Prostate gland (tissue), 2 donors: Measurements from ENCODE around the gene DOCK10. TPM values are rescaled to one million over a fixed set of nuclear protein-coding genes. Genes with fewer than 3 reads are reported as not detected.

ENCODE experiments used
- DNase-seq: peaks from one replicate; pipeline ENCODE4 v3.0.0-alpha.2; 2019; ENCODE audit warnings: low spot score
- H3K27ac ChIP-seq, 2 donors: fragments of 200-600 bp; sonication (generic); 2 replicates each; pipeline ENCODE4 v1.5.1; 2017 to 2019
- H3K27me3 ChIP-seq: fragments of 200-600 bp; sonication (generic); replicated peaks from 2 replicates; pipeline ENCODE4 v1.5.1; 2019; ENCODE audit not compliant: insufficient read depth
- H3K36me3 ChIP-seq, 2 donors: fragments of 200-600 bp; sonication (generic); 1 replicate in 1 of 2; 2 replicates in 1 of 2; pipeline versions ENCODE4 v1.5.1 to v1.8.1; 2017 to 2019
- H3K4me1 ChIP-seq: fragments of 200-600 bp; sonication (generic); replicated peaks from 2 replicates; pipeline ENCODE4 v1.5.1; 2019
- H3K4me3 ChIP-seq, 2 donors: fragments of 200-600 bp; sonication (generic); 2 replicates each; pipeline ENCODE4 v1.5.1; 2017 to 2019
- H3K9me3 ChIP-seq: fragments of 200-600 bp; sonication (generic); 2 replicates; pipeline ENCODE4 v1.5.1; 2017
- POLR2A ChIP-seq: fragments of 450-650 bp; IDR thresholded peaks from one replicate; pipeline ENCODE4 v1.6.1; 2016; ENCODE audit warnings: antibody characterized with exemption, mild to moderate bottlenecking
- POLR2AphosphoS5 ChIP-seq: sonication (generic); formaldehyde crosslinking; IDR thresholded peaks from one replicate; pipeline ENCODE4 v1.6.1; 2017; ENCODE audit warnings: antibody characterized with exemption
- WGBS: methylation state at CpG from one replicate; pipeline ENCODE4 v1.1.5; 2018; 5-methylcytosine and 5-hydroxymethylcytosine counted together
- intact Hi-C: fragments of 100-400 bp; cut with DNase I; formaldehyde crosslinking; loops from one replicate; pipeline ENCODE4 v1.14.2; 2022
- total RNA-seq, 2 donors: library from RNA; depleted of rRNA; stranded (reverse); fragments of >200 nt; gene quantifications; one replicate each; pipeline ENCODE4 v1.1.0, GENCODE V29; 2016
- TF ChIP-seq, protein P1 (sequence below), 4 experiments: fragments of 200-600 bp in 2 of 4; fragments of 450-650 bp in 2 of 4; sonication (generic) in 2 of 4; IDR thresholded peaks; 1 replicate in 3 of 4; 2 replicates in 1 of 4; pipeline ENCODE4 v1.5.1; 2016 to 2019; ENCODE audit warnings: antibody characterized with exemption in 4 of 4, mild to moderate bottlenecking in 2 of 4, moderate library complexity in 2 of 4

DOCK10 gene
- total RNA-seq, 2 donors from 2014 or later = 4.8 to 6.2 TPM

DNA sequence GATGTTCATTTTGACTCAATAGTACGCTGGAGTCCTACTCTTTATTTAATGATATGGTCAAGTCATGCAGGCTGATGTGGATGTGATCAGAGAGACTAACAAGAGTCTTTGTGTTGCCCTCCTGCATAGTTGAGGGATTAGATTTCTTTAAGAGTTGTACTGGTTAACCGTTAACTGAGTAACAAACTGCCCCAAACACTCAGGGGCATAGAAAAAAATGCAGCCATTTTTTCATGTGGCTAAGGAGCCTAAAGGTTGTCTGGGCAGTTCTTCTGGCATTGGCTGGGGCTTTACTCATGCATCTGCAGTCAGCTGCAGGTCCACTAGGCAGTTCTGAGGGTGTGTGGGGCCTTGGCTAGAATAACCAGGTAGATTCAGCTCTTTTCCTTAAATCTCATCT, 32.5 kb downstream of the DOCK10 start:
- H3K4me1 ChIP-seq = no peaks in the 10 kb centered on the region
- no peak overlapping the region for H3K4me3 ChIP-seq
- no peaks in the 10 kb centered on the region for H3K36me3 ChIP-seq
- no peaks in the 10 kb centered on the region for H3K27me3 ChIP-seq
- H3K9me3 ChIP-seq = no peaks in the 10 kb centered on the region
- no peak for TF ChIP-seq POLR2A
- TF ChIP-seq, protein P1, sequence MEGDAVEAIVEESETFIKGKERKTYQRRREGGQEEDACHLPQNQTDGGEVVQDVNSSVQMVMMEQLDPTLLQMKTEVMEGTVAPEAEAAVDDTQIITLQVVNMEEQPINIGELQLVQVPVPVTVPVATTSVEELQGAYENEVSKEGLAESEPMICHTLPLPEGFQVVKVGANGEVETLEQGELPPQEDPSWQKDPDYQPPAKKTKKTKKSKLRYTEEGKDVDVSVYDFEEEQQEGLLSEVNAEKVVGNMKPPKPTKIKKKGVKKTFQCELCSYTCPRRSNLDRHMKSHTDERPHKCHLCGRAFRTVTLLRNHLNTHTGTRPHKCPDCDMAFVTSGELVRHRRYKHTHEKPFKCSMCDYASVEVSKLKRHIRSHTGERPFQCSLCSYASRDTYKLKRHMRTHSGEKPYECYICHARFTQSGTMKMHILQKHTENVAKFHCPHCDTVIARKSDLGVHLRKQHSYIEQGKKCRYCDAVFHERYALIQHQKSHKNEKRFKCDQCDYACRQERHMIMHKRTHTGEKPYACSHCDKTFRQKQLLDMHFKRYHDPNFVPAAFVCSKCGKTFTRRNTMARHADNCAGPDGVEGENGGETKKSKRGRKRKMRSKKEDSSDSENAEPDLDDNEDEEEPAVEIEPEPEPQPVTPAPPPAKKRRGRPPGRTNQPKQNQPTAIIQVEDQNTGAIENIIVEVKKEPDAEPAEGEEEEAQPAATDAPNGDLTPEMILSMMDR (IDR thresholded peaks at IDR 0.05) = no peak
- TF ChIP-seq POLR2AphosphoS5 = no peak
- no peak for DNase-seq
- intact Hi-C loops = loop anchor here (10.0 kb wide), 1 partner anchor 235 kb away; no protein-coding TSS in a partner anchor
- WGBS = 79% methylated on average over 2 of the region's 2 CpGs
- no peak overlapping the region for H3K27ac ChIP-seq

DNA sequence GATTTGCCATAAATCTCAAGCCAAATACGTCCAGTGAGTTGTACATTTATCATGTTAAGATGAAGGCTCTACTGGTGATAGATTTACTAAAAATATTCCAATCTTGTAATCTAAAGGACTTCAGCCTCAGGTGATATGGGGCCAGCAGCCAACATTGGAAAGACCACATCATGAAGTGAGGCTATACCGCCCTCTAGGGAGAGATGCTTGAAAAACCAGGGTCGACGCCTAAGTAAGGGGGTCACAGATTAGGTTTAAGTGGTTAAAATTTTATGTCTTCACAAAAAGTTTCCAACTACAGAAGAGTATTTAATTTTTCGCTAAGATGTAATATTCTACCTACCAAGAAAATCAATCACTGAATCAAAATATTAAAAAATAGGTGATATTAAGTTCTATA, 33.3 kb downstream of the DOCK10 start:
- TF ChIP-seq POLR2AphosphoS5 = no peak
- no peak for TF ChIP-seq POLR2A
- TF ChIP-seq, protein P1 (IDR thresholded peaks at IDR 0.05) = no peak
- Histone ChIP-seq H3K4me3 (no peak overlapping the region), H3K36me3 (no peaks in the 10 kb centered on the region), H3K27me3 (no peaks in the 10 kb centered on the region), H3K4me1 (no peaks in the 10 kb centered on the region), H3K27ac (no peak overlapping the region), H3K9me3 (no peaks in the 10 kb centered on the region)
- DNase-seq = no peak
- 84% methylated on average over 5 of the region's 5 CpGs for WGBS
- intact Hi-C loops = loop anchor here (10.0 kb wide), 1 partner anchor 234 kb away; no protein-coding TSS in a partner anchor

DNA sequence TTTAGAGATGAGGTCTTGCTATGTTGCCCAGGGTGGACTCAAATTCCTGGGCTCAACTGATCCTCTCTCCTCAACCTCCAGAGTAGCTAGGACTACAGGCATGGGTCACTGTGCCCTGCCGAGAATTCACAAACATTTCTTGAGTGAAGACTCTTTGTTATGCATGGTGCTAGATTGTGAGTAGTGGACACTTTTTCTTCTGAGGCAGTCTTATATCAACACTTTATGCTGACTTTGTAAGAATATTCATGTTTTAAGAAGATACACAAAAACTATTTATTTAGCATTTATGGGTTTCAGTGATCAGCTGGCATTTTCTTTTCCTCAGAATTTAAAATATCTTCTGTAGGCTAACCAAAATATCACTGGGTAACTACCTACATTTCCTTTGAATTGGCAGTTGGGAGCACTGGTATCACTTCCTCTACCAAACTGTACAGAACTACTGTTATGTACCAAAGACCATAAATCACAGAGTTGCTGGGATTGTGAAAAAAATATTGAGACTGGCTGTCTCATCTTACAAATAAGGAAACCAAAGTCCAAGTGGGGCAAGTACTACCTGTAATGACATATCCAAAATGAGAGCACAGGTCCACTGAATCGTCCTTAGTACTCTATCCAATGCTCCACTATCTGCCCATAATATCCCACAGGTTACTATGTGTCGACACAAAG, 34.0 kb downstream of the DOCK10 start:
- no peak overlapping the region for H3K27ac ChIP-seq
- no peaks in the 10 kb centered on the region for H3K36me3 ChIP-seq
- intact Hi-C loops = loop anchor here (10.0 kb wide), 1 partner anchor 234 kb away; no protein-coding TSS in a partner anchor
- no peaks in the 10 kb centered on the region for H3K4me1 ChIP-seq
- H3K9me3 ChIP-seq = no peaks in the 10 kb centered on the region
- DNase-seq = no peak
- H3K4me3 ChIP-seq = no peak overlapping the region
- no peaks in the 10 kb centered on the region for H3K27me3 ChIP-seq
- TF ChIP-seq POLR2A (no peak), POLR2AphosphoS5 (no peak)
- TF ChIP-seq, protein P1 (IDR thresholded peaks at IDR 0.05) = no peak
- WGBS = 78% methylated on average over 3 of the region's 3 CpGs

DNA sequence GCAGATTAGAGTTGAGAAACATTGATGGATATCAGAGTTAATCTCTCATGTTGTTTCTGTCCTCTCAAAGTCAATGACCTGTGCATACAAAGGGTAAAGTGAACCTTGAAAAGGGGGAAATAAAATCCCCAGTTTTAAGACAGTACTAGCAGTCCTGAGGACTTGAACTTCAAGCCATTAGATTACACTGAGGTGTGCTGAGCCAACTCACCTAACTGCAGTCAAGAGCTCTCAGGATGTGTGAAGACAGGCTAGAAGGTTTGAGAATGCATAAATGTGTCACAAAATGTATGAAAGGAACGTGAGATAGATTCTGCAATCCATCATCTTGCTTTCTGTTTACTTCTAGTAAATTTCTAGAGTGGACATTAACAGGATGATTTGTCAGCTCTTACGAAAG, 35.5 kb downstream of the DOCK10 start:
- H3K9me3 ChIP-seq = no peaks in the 10 kb centered on the region

More for the DNA sequence above, 35.5 kb downstream of the DOCK10 start:
- Histone ChIP-seq H3K36me3 (no peaks in the 10 kb centered on the region), H3K4me3 (no peak overlapping the region), H3K27me3 (no peaks in the 10 kb centered on the region), H3K27ac (no peak overlapping the region), H3K4me1 (no peaks in the 10 kb centered on the region)
- WGBS = 74% methylated on average over 2 of the region's 2 CpGs
- intact Hi-C loops = loop anchor here (10.0 kb wide), 1 partner anchor 232 kb away; no protein-coding TSS in a partner anchor
- DNase-seq = no peak
- no peak for TF ChIP-seq POLR2A
- no peak for TF ChIP-seq POLR2AphosphoS5
- TF ChIP-seq, protein P1 (IDR thresholded peaks at IDR 0.05) = no peak
